Adrenal gland (tissue), 12 donors: ENCODE data around the gene DHRS1. TPM values are rescaled to one million over a fixed set of nuclear protein-coding genes. Genes with fewer than 3 reads are reported as not detected.

Source experiments
- DNase-seq, 7 donors: peaks; one replicate each; pipeline ENCODE4 v3.0.0-alpha.2; 2019 to 2020
- H3K27ac ChIP-seq, 5 donors: fragments of 200-600 bp; sonication (generic) in 4 of 5; 1 replicate in 3 of 5; 2 replicates in 2 of 5; pipeline versions ENCODE4 v1.5.1 to v1.8.0; 2016 to 2020; ENCODE audit warnings: mild to moderate bottlenecking in 1 of 5
- H3K27me3 ChIP-seq: fragments of 200-600 bp; 2 replicates; pipeline ENCODE4 v1.8.0; 2021
- H3K36me3 ChIP-seq, 2 donors: fragments of 200-600 bp; replicated peaks in 1 of 2; 1 replicate in 1 of 2; 2 replicates in 1 of 2; pipeline versions ENCODE4 v1.5.1 to v1.8.0; 2018 to 2022
- H3K4me1 ChIP-seq, 2 donors: fragments of 200-600 bp; replicated peaks in 1 of 2; 1 replicate in 1 of 2; 2 replicates in 1 of 2; pipeline versions ENCODE4 v1.5.1 to v1.8.0; 2018 to 2021
- H3K4me3 ChIP-seq, 4 donors: fragments of 200-600 bp; sonication (generic) in 3 of 4; one replicate each; pipeline ENCODE4 v1.5.1; 2016 to 2018
- H3K9me3 ChIP-seq, 3 donors: fragments of 200-600 bp; sonication (generic) in 1 of 3; replicated peaks in 1 of 3; 1 replicate in 2 of 3; 2 replicates in 1 of 3; pipeline versions ENCODE4 v1.5.1 to v1.8.0; 2016 to 2021
- POLR2A ChIP-seq, 2 donors: fragments of 450-650 bp; IDR thresholded peaks; one replicate each; pipeline ENCODE4 v1.6.1; 2017; ENCODE audit warnings: antibody characterized with exemption in 2 of 2, mild to moderate bottlenecking in 2 of 2, moderate library complexity in 1 of 2
- WGBS, 4 donors: extraction: QIAGEN DNeasy Blood & Tissue Kit in 2 of 4; methylation state at CpG; one replicate each; pipeline versions ENCODE4 v1.1.5 to v1.1.7; 2013 to 2017; 5-methylcytosine and 5-hydroxymethylcytosine counted together
- intact Hi-C, 2 donors: fragments of 100-400 bp; cut with DNase I; formaldehyde crosslinking; loops; one replicate each; pipeline versions ENCODE4 v1.14.1 to v1.15.0; 2022 to 2023
- polyA plus RNA-seq, 3 donors: library from polyadenylated mRNA; stranded (reverse); fragments of 200-250 nt in 2 of 3; fragments of 350-450 nt in 1 of 3; fragmentation: Illumina TruSeq in 1 of 3; extraction: RNeasy Lipid Tissue Mini Kit (QIAGEN cat#74804) in 1 of 3; gene quantifications; one replicate each; pipeline ENCODE4 v1.2.3, GENCODE V29; 2013 to 2014
- total RNA-seq, 9 donors: library from RNA; depleted of rRNA in 4 of 9; stranded (reverse); fragments of >200 nt in 4 of 9; fragments of 120-200 nt in 1 of 9; fragmentation: NEBNext Ultra II Directional in 1 of 9; extraction: Animal tissue kit (Norgen Biotek cat#: 25700) in 1 of 9; gene quantifications; one replicate each; pipeline versions ENCODE4 v1.1.0 to v1.2.4, GENCODE V29; 2013 to 2023
- TF ChIP-seq, protein P1 (sequence below), 6 experiments: fragments of 450-650 bp in 4 of 6; fragments of 200-600 bp in 2 of 6; sonication (generic) in 1 of 6; IDR thresholded peaks; 1 replicate in 5 of 6; 2 replicates in 1 of 6; pipeline versions ENCODE4 v1.5.1 to v1.8.0; 2016 to 2021; ENCODE audit warnings: antibody characterized with exemption in 6 of 6, mild to moderate bottlenecking in 2 of 6, moderate library complexity in 1 of 6
- donor health status: healthy with polysubstance abuse.
- donor health status: Bipolar disorder and iron deficiency.
- donor health status: DM: yes; HTN: yes; CAD: no.
- donor health status: DM: no; HTN: no; CAD: no.
- donor health status: DM: no; HTN: no; CAD: no.
- donor health status: DM: yes; HTN: yes; CAD: no.

DHRS1 gene
- total and polyA plus RNA-seq, 12 donors: 11.4 to 68.1 (median 36.8) TPM

- no peak for DNase-seq
- Histone ChIP-seq H3K4me1 (peaks cover 0 to under 1% of the 10 kb centered on the region in 2 donors), H3K4me3 (no peak overlapping the region), H3K36me3 (no peaks in the 10 kb centered on the region), H3K27ac (no peak overlapping the region), H3K27me3 (no peaks in the 10 kb centered on the region), H3K9me3 (no peaks in the 10 kb centered on the region)
- TF ChIP-seq, protein P1, sequence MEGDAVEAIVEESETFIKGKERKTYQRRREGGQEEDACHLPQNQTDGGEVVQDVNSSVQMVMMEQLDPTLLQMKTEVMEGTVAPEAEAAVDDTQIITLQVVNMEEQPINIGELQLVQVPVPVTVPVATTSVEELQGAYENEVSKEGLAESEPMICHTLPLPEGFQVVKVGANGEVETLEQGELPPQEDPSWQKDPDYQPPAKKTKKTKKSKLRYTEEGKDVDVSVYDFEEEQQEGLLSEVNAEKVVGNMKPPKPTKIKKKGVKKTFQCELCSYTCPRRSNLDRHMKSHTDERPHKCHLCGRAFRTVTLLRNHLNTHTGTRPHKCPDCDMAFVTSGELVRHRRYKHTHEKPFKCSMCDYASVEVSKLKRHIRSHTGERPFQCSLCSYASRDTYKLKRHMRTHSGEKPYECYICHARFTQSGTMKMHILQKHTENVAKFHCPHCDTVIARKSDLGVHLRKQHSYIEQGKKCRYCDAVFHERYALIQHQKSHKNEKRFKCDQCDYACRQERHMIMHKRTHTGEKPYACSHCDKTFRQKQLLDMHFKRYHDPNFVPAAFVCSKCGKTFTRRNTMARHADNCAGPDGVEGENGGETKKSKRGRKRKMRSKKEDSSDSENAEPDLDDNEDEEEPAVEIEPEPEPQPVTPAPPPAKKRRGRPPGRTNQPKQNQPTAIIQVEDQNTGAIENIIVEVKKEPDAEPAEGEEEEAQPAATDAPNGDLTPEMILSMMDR (IDR thresholded peaks at IDR 0.05): no peak
- TF ChIP-seq POLR2A (IDR thresholded peaks at IDR 0.05): no peak
- intact Hi-C loops: no loop called here
- WGBS, 4 donors: 74 to 100% (median 88%) methylated on average over 1 to 2 of the region's 2 CpGs
Measured at GRCh38 chr14:24327303-24327702, 27.7 kb upstream of the DHRS1 start.

DNA sequence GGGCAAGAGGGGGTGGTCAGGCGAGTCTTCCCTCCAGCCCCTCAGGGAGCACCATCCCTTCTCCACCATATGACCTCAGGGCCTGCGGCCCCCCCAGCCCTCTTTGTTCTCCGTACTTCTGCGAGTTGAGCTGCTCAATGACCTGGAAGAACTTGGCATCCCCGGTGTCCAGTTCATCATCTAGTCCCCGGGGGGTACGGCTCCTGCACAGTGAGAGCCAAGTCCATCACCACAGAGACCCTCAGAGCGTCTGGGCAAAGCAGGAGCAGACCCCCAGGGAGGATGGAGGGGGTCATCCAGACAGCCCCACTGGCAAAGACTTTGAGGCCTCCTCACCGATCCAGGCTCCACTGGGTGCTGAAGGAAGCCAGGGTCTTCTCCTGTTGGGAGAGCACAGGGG lies 26.4 kb upstream of the DHRS1 start:
- no peak overlapping the region for H3K4me3 ChIP-seq
- no peaks in the 10 kb centered on the region for H3K27me3 ChIP-seq
- no peak for DNase-seq
- no peaks in the 10 kb centered on the region for H3K36me3 ChIP-seq
- no peak for TF ChIP-seq POLR2A (IDR thresholded peaks at IDR 0.05)
- TF ChIP-seq, protein P1 (IDR thresholded peaks at IDR 0.05): no peak
- H3K9me3 ChIP-seq: no peaks in the 10 kb centered on the region
- no peaks in the 10 kb centered on the region for H3K4me1 ChIP-seq
- 75 to 82% (median 80%) methylated on average over 9 of the region's 9 CpGs for WGBS, 4 donors
- intact Hi-C loops: no loop called here
- H3K27ac ChIP-seq: no peak overlapping the region

DNA sequence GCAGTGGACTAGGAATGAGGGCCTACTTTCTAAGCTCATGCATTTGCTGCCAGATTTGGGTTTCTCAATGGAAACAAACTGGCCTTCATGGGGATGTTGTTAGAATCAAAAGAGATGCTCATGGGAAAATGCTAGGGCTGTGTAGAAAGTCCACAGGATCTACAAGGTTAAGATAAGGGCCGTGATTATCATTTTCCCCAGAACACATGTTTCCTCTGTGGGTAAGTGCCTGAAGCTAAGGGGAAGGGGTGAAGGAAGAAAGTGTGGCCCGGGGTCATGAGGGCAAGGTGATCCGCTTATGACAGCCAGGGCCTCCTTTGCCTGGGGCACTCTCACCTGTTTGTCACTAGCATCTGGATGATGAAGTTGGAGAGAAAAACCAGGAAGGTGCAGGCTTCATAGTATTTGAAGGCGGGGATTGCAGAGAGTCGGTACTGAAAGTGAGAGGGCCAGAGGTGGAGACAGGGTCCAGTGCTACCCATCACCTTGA lies 25.5 kb upstream of the DHRS1 start:
- H3K4me3 ChIP-seq: no peak overlapping the region
- DNase-seq: no peak
- H3K27ac ChIP-seq: no peak overlapping the region
- H3K9me3 ChIP-seq: no peaks in the 10 kb centered on the region
- WGBS, 4 donors: 66 to 85% (median 80%) methylated on average over 5 of the region's 5 CpGs
- intact Hi-C loops: no loop called here
- H3K4me1 ChIP-seq: no peaks in the 10 kb centered on the region
- H3K27me3 ChIP-seq: no peaks in the 10 kb centered on the region
- TF ChIP-seq, protein P1 (IDR thresholded peaks at IDR 0.05): no peak
- no peak for TF ChIP-seq POLR2A (IDR thresholded peaks at IDR 0.05)
- H3K36me3 ChIP-seq: no peaks in the 10 kb centered on the region

- 67 to 84% (median 74%) methylated on average over 4 to 6 of the region's 6 CpGs for WGBS, 4 donors
Measured at GRCh38 chr14:24324024-24324423, 24.4 kb upstream of the DHRS1 start.

More at GRCh38 chr14:24324024-24324423, 24.4 kb upstream of the DHRS1 start:
- intact Hi-C loops: no loop called here
- Histone ChIP-seq H3K4me3 (no peak overlapping the region), H3K27me3 (no peaks in the 10 kb centered on the region), H3K36me3 (no peaks in the 10 kb centered on the region), H3K9me3 (no peaks in the 10 kb centered on the region), H3K27ac (no peak overlapping the region), H3K4me1 (no peaks in the 10 kb centered on the region)
- no peak for DNase-seq
- TF ChIP-seq POLR2A (IDR thresholded peaks at IDR 0.05): no peak
- TF ChIP-seq, protein P1 (IDR thresholded peaks at IDR 0.05): no peak
